COLO668 (cell line): Measurements from ENCODE around the gene POLR2F.

ENCODE experiments used
- DNase-seq: peaks from one replicate; lab custom pipeline; 2025; ENCODE audit not compliant: unreplicated experiment; lab: John Stamatoyannopoulos, UW

The POLR2F gene

GRCh38 chr22:37981282-37982011, 27.9 kb downstream of the POLR2F start:
- no peak for DNase-seq

- DNase-seq: no peak
These were observed 28.8 kb downstream of the POLR2F start for GRCh38 chr22:37982151-37982785.

GRCh38 chr22:37982938-37983859, 29.7 kb downstream of the POLR2F start:
- DNase-seq: no peak

GRCh38 chr22:37983860-37984791, 30.6 kb downstream of the POLR2F start, which contains the start of gene SOX10:
Gene SOX10 (minus strand): TSS chr22:37984555. CDS start chr22:37983784, 771 bp downstream.
- DNase-seq: no peak

GRCh38 chr22:37985050-37985585, 31.6 kb downstream of the POLR2F start:
- no peak for DNase-seq

- DNase-seq: no peak
These were observed 32.3 kb downstream of the POLR2F start for GRCh38 chr22:37985751-37986281.

- no peak for DNase-seq
These were observed 32.9 kb downstream of the POLR2F start for GRCh38 chr22:37986371-37986770.

- DNase-seq: no peak
These were observed 35.9 kb downstream of the POLR2F start for GRCh38 chr22:37989146-37990045.

GRCh38 chr22:37990301-37990700, 36.8 kb downstream of the POLR2F start:
- DNase-seq: no peak

- DNase-seq: no peak
These were observed 37.4 kb downstream of the POLR2F start for GRCh38 chr22:37990862-37991261.

GRCh38 chr22:37991731-37992442, 38.4 kb downstream of the POLR2F start:
- no peak for DNase-seq

GRCh38 chr22:37994049-37994448, 40.5 kb downstream of the POLR2F start:
- no peak for DNase-seq

- no peak for DNase-seq
These were observed 41.5 kb downstream of the POLR2F start for GRCh38 chr22:37994982-37995381.

- no peak for DNase-seq
These were observed 42.0 kb downstream of the POLR2F start for GRCh38 chr22:37995460-37995859.

- DNase-seq: no peak
These were observed 42.6 kb downstream of the POLR2F start for GRCh38 chr22:37996079-37996478.

- DNase-seq: peak; percentile 67
These were observed 43.2 kb downstream of the POLR2F start for GRCh38 chr22:37996515-37997246.

- no peak for DNase-seq
These were observed 45.0 kb downstream of the POLR2F start for GRCh38 chr22:37998543-37998942.

- DNase-seq: peak; percentile 27
These were observed 45.7 kb downstream of the POLR2F start for GRCh38 chr22:37999236-37999635.
